Liver (tissue), 3 donors: ENCODE results near the gene RHO.

Source experiments
- ATF3 ChIP-seq: IDR thresholded peaks from 2 replicates; pipeline ENCODE4 v1.6.1; 2016; ENCODE audit warnings: antibody characterized with exemption
- CTCF ChIP-seq: fragments of 150-350 bp; IDR thresholded peaks from 2 replicates; pipeline ENCODE4 v1.5.1; 2017; ENCODE audit warnings: improper control_type of control experiment, low read depth, low read length; ENCODE audit not compliant: missing input control
- FOXA1 ChIP-seq: IDR thresholded peaks from 2 replicates; pipeline ENCODE4 v1.6.1; 2016; ENCODE audit warnings: antibody characterized with exemption
- GABPA ChIP-seq, 2 donors: IDR thresholded peaks in 1 of 2; conservative IDR thresholded peaks in 1 of 2; 2 replicates each; pipeline ENCODE4 v1.6.1; 2016; ENCODE audit warnings: antibody characterized with exemption in 2 of 2, mild to moderate bottlenecking in 1 of 2, moderate library complexity in 1 of 2
- JUND ChIP-seq, 2 donors: IDR thresholded peaks; 2 replicates each; pipeline ENCODE4 v1.6.1; 2016; ENCODE audit warnings: antibody characterized with exemption in 2 of 2
- MAX ChIP-seq: IDR thresholded peaks from 2 replicates; pipeline ENCODE4 v1.6.1; 2016; ENCODE audit warnings: antibody characterized with exemption
- TF ChIP-seq, protein P1 (sequence below): IDR thresholded peaks from 2 replicates; pipeline ENCODE4 v1.6.1; 2016; ENCODE audit warnings: antibody characterized with exemption
- TF ChIP-seq, protein P2 (sequence below): IDR thresholded peaks from 2 replicates; pipeline ENCODE4 v1.6.1; 2016; ENCODE audit warnings: antibody characterized with exemption, mild to moderate bottlenecking
- donor health status: healthy.
- donor health status: healthy.

- TF ChIP-seq CTCF = no peak
- TF ChIP-seq, protein P1, sequence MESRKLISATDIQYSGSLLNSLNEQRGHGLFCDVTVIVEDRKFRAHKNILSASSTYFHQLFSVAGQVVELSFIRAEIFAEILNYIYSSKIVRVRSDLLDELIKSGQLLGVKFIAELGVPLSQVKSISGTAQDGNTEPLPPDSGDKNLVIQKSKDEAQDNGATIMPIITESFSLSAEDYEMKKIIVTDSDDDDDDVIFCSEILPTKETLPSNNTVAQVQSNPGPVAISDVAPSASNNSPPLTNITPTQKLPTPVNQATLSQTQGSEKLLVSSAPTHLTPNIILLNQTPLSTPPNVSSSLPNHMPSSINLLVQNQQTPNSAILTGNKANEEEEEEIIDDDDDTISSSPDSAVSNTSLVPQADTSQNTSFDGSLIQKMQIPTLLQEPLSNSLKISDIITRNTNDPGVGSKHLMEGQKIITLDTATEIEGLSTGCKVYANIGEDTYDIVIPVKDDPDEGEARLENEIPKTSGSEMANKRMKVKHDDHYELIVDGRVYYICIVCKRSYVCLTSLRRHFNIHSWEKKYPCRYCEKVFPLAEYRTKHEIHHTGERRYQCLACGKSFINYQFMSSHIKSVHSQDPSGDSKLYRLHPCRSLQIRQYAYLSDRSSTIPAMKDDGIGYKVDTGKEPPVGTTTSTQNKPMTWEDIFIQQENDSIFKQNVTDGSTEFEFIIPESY = no peak
- no peak for TF ChIP-seq GABPA (IDR thresholded peaks at IDR 0.05 in 1 of 2, conservative IDR thresholded peaks at IDR 0.05 in 1 of 2)
- TF ChIP-seq, protein P2, sequence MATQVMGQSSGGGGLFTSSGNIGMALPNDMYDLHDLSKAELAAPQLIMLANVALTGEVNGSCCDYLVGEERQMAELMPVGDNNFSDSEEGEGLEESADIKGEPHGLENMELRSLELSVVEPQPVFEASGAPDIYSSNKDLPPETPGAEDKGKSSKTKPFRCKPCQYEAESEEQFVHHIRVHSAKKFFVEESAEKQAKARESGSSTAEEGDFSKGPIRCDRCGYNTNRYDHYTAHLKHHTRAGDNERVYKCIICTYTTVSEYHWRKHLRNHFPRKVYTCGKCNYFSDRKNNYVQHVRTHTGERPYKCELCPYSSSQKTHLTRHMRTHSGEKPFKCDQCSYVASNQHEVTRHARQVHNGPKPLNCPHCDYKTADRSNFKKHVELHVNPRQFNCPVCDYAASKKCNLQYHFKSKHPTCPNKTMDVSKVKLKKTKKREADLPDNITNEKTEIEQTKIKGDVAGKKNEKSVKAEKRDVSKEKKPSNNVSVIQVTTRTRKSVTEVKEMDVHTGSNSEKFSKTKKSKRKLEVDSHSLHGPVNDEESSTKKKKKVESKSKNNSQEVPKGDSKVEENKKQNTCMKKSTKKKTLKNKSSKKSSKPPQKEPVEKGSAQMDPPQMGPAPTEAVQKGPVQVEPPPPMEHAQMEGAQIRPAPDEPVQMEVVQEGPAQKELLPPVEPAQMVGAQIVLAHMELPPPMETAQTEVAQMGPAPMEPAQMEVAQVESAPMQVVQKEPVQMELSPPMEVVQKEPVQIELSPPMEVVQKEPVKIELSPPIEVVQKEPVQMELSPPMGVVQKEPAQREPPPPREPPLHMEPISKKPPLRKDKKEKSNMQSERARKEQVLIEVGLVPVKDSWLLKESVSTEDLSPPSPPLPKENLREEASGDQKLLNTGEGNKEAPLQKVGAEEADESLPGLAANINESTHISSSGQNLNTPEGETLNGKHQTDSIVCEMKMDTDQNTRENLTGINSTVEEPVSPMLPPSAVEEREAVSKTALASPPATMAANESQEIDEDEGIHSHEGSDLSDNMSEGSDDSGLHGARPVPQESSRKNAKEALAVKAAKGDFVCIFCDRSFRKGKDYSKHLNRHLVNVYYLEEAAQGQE = no peak
- no peak for TF ChIP-seq MAX
- TF ChIP-seq ATF3 = no peak
- TF ChIP-seq FOXA1 = no peak
- TF ChIP-seq JUND (IDR thresholded peaks at IDR 0.05) = no peak
These were observed 20.8 kb downstream of the RHO start for GRCh38 chr3:129549006-129549800.
